ENCODE results near the gene GIPC1. TPM values are rescaled to one million over a fixed set of nuclear protein-coding genes. Genes with fewer than 3 reads are reported as not detected.

Gene GIPC1
- total and polyA plus RNA-seq, 9 of the 15 experiments (the other 6 are each of a cell fraction or from before 2014, with no cell fraction given), result 0.49 to 54.7 (median 24.8) TPM

DNA sequence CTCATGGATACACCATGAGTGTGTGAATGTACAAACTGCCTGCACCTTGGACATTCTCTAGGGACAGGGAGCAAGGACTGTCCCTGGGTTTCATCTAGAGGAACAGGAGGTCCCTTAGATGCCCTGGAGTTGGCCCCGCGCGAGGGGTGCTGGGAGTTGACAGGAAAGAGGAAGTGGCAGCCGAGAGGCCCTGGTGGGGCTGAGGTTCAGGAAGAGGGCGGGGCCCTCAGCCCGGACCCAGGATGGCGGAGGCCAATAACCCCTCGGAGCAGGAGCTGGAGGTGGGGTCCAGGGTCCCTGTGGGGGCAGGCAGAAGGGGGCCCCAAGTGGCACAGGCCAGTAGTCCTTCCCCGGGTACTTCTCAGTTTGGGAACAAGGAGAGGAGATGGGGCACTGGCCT is 55.9 kb downstream of the GIPC1 start (continued):
- TF ChIP-seq OTX1 (CRISPR knock-in tag; IDR thresholded peaks at IDR 0.05) (no peak), KDM2B (CRISPR knock-in tag; IDR thresholded peaks at IDR 0.05) (no peak), ZC3H4 (CRISPR knock-in tag; IDR thresholded peaks at IDR 0.05; ENCODE audit: borderline replicate concordance) (no peak), ATF7 (IDR thresholded peaks at IDR 0.05) (peak; percentile 52; the same call in 1 of the 2 replicates), ARID2 (IDR thresholded peaks at IDR 0.05) (no peak), RBFOX2 (IDR thresholded peaks at IDR 0.05; ENCODE audit: low read depth, low read length) (peak; percentile 55; the same call in 1 of the 2 replicates), PPARD (CRISPR knock-in tag; IDR thresholded peaks at IDR 0.05) (no peak), COPS2 (conservative IDR thresholded peaks at IDR 0.05) (no peak), CHD2 (IDR thresholded peaks at IDR 0.05; ENCODE audit: low read depth, low read length) (no peak), LCOR (CRISPR knock-in tag; IDR thresholded peaks at IDR 0.05) (no peak), ETS2 (tag; IDR thresholded peaks at IDR 0.05; ENCODE audit: borderline replicate concordance, poor library complexity, severe bottlenecking) (no peak), GATAD2A (IDR thresholded peaks at IDR 0.05) (peak; percentile 23; the same call in 1 of the 2 replicates)
- TF ChIP-seq, protein P1, sequence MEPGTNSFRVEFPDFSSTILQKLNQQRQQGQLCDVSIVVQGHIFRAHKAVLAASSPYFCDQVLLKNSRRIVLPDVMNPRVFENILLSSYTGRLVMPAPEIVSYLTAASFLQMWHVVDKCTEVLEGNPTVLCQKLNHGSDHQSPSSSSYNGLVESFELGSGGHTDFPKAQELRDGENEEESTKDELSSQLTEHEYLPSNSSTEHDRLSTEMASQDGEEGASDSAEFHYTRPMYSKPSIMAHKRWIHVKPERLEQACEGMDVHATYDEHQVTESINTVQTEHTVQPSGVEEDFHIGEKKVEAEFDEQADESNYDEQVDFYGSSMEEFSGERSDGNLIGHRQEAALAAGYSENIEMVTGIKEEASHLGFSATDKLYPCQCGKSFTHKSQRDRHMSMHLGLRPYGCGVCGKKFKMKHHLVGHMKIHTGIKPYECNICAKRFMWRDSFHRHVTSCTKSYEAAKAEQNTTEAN (CRISPR knock-in tag; IDR thresholded peaks at IDR 0.05), result 0 out of 2 replicates have a peak, but pooled peaks have one; percentile 42
- TF ChIP-seq, protein P2, sequence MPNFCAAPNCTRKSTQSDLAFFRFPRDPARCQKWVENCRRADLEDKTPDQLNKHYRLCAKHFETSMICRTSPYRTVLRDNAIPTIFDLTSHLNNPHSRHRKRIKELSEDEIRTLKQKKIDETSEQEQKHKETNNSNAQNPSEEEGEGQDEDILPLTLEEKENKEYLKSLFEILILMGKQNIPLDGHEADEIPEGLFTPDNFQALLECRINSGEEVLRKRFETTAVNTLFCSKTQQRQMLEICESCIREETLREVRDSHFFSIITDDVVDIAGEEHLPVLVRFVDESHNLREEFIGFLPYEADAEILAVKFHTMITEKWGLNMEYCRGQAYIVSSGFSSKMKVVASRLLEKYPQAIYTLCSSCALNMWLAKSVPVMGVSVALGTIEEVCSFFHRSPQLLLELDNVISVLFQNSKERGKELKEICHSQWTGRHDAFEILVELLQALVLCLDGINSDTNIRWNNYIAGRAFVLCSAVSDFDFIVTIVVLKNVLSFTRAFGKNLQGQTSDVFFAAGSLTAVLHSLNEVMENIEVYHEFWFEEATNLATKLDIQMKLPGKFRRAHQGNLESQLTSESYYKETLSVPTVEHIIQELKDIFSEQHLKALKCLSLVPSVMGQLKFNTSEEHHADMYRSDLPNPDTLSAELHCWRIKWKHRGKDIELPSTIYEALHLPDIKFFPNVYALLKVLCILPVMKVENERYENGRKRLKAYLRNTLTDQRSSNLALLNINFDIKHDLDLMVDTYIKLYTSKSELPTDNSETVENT (CRISPR knock-in tag; IDR thresholded peaks at IDR 0.05), result 0 out of 2 replicates have a peak, but pooled peaks have one; percentile 36

All from K562 (cell line).